ENCODE measurements around the gene RSBN1L.
A peak's percentile ranks its signal among the peaks of the same experiment; 100 is the strongest.
"Not testable (repeated sequence)": the region's sequence is repeated elsewhere in the genome, so short reads cannot be mapped to it uniquely, and the experiment has no call there.

Gene RSBN1L

DNA sequence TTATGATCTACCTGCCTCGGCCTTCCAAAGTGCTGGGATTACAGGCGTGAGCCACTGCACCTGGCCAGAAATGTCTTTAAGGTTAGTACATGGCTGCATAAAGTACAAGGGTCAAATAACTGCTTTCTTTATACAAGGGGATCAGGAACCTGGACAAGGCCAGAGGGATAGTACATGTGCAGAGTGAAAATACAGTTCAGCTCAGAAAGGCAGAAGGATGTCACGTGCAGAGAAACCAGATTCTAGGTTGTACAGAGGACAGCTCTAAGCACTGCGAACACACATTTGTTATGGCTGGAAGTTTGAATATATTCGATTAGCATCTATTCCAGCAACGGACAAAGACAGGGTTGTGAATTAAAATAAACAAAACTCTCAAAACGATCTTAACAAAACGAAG is 6.0 kb upstream of the RSBN1L start:
- DNase-seq: no peak

DNA sequence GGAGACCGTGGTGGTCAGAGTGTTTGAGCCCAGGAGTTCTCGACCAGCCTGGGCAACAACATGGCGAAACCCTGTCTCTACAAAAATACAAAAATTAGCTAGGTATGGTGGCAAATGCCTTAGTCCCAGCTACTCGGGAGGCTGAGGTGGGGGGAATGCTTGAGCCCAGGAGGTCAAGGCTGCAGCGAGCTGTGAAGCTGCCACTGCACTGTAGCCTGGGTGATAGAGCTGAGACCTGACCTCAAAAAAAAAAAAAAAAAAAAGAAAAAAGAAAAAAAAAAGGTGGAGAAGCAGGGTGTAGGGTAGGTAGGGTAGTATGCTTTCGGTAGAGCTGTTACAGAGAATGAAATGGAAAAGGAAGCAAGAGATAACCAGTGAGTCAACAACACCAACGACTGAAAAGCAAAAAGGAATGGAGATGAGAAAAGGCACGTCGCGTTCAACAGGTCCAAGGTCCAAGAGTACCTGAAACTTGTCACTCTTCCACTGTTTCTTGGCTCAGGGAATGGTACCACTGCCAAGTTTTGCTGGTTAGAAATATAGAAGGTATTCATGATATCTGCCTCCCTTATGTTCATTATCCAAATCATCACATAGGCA is 4.3 kb upstream of the RSBN1L start:
- DNase-seq: no peak

DNA sequence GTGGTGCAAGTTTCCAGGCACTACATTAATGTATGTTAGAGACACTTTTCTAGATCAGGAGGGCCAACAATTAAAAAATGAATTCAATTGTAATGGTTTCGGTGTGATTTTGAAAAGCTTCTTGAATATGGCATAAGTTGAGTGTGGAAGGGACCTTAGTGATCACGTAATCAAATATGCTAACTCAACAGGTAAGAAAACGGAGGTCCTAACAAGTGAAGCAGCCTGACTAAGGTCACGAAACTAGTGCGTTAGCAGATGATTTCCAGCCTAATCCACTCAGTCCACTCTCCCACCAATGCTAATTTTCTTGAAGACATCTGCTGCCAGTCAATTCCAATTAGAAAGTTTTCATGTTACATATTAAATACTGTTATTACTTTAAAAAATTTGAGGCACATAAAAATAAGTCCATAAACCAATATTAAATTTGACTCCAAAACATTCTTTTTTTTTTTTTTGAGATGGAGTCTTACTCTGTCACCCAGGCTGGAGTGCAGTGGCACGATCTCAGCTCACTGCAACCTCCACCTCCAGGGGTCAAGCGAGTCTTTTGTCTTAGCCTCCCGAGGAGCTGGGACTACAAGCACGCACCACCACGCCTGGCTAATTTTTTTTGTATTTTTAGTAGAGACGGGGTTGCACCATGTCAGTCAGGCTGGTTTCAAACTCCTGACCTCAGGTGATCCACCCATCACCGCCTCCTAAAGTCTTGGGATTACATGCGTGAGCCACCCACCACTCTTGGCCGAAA is 2.3 kb upstream of the RSBN1L start:
- DNase-seq: no peak

DNA sequence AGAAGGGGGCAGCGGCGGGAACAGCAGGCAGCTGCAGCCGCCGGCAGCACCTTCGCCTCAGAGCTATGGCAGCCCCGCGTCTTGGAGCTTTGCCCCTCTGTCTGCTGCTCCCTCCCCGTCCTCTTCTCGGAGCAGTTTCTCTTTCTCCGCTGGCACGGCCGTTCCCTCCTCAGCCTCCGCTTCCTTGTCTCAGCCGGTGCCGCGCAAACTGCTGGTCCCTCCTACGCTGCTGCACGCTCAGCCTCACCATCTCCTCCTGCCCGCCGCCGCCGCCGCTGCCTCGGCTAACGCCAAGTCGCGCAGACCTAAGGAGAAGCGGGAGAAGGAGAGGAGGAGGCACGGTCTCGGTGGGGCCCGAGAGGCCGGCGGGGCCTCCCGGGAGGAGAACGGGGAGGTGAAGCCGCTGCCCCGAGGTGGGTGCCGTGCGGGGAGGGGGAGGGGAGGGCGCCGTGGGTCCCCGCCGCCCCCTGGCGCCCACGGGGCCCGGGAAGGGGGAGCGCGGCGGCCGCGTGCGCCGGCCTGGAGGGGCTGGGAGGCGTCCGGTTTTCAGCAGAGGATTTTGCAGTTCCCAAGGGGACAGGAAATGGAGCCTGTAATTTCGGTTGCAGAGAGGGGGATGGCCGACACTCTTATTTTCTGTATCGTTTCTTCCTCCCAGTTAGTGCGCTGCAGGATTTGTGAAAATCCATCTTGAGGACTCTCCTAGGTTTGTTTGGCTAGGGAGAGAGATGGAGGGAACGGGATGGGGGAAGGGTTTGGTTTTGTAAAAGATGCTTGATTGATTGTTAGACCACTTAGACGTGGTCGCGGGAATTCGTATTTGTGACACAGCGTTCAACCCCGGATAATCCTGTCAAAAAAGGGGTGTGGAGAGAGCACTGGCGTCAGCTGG is 630 bp downstream of the RSBN1L start:
- peak; percentile 83 to 88 (median 86) for DNase-seq

DNA sequence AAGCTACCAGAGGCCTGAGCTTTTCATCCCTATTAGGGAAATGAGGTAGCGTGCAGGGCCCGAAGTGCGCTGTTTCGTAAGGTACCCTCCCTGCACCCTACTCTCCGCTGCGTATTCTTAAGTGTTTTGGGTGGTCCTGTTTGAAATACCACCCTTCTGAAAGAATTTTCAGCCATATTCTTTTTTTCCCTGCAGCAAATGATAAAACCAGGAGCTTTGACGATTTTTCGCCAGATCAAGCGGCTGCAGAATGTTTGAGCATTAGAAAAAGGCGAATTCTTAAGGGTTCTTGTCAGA is 1.2 kb downstream of the RSBN1L start:
- peak in 2 of 3 donors; percentile 48 to 61 for DNase-seq

DNA sequence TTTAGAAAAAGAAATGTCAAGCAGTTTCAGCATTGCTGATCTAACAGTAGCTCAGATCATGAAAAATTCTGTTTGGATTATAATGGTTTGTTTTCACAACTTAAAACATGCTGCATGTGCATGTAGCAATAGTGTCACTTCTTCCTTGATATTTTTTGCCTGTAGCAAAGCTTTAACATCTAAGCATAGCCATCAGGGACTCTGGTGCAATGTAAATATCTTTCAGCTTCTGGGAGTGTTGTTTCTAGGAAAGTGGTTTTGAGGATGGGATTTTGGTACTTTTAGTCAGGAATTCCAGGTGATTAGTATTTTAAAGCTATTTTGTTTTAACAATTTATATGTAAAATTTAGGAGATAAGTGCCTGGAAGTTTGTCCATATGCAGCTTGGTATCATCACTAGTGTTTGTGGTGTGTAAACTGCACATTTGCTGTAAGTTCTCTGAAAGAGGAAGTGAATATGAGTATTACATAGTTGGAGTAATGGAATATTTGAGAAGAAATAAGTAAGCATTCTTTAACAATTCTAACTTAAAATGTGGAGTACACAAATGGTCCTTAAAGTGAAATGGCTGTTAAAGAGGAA is 1.9 kb downstream of the RSBN1L start:
- peak in 2 of 3 donors; percentile 58 to 70 for DNase-seq

DNA sequence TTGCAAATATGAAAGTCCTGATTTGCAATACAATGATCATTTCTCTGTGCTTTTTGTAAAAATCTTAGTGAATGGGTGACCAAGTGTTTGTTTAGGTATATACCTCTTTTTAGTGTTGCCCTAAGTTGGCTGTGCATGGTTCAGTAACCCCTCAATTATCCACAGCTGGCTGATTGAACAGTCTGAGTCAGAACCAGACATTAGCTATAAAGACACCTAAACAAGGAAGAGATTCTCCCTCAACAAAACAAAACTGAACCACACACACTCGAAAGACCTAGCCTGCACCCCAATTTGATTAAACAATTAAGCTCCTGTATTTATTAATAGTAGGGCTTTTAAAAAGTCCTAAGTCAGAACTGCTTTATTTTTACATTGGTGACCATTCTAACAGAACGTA is 2.8 kb downstream of the RSBN1L start:
- DNase-seq: no peak

DNA sequence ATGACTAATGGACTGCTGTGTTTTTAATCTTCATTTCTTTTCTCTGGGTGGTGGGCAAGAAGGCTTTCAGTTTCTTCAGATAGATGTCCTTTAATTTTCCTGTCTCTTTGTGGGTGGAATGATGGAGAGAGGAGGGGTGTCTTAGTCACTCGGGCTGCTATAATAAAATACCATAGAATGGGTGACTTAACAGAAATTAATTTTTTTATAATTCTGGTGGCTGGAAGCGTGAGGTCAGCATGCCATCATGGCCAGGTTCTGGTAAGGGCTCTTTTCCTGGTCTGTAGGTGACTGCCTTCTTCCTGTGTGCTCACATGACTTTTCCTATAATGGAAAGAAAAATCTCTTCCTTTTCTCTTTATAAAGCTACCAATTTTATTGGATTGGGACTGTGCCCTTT is 6.3 kb downstream of the RSBN1L start:
- peak; percentile 38 to 63 (median 40) for DNase-seq

DNA sequence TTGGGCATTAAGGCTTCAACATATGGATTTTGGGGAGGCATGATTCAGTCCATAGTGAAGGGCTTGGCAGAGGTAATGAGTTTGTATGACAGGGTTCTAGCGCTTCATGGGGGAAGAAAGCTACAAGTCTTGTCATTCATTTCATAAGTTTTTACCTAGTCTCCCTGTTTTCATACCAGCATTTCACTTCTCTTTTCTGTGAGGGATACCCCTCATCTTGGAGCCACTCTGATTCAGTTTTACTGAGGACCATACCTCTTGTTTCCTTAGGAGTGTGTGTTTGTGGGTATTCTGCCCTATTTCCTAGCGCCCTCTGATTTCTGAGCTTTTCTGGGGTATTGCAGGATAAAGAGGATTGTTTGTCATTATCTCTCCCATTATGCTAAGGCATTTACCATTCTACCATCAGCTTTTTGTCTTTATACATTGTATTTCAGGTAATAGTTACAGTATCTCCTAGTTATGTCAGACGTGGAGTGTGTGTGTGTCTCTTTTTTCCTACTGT is 6.8 kb downstream of the RSBN1L start:
- DNase-seq: no peak

DNA sequence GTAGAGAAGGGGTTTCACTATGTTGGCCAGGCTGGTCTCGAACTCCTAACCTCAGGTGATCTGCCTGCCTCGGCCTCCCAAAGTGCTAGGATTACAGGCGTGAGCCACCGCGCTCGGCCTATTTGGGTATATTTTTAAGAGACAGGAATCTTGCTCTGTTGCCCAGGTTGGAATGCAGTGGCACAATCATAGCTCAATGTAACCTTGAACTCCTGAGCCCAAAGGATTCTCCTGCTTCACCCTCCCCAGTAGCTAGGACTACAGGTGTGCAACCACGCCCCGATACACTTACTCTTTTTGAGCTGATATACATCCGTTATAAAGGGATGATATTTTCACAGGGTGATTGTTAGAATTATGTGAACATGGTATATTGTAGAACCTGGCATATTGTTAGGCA is 7.4 kb downstream of the RSBN1L start:
- not testable (repeated sequence) for DNase-seq

DNA sequence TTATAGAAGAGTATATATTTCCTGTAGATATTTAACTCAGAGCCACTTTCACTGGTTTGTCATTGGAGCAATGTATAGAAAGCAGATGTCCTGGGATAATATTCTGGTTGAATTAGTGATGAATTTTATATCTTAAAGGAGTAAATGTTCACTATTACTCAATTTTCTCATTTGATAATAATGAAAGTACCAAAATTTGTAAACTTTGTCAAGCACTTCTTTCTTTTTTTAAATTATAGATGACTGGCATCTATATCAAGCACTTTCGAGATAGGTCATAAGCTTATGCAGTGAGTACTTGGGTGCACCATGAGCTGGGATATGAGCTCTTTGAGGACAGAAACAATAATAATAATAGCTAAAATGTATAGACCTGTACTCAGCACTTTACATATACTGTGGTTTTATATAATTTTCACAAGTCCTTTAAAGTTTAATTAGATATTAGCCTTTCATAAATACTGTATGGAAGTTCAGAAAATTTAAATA is 11.3 kb downstream of the RSBN1L start:
- no peak for DNase-seq

DNA sequence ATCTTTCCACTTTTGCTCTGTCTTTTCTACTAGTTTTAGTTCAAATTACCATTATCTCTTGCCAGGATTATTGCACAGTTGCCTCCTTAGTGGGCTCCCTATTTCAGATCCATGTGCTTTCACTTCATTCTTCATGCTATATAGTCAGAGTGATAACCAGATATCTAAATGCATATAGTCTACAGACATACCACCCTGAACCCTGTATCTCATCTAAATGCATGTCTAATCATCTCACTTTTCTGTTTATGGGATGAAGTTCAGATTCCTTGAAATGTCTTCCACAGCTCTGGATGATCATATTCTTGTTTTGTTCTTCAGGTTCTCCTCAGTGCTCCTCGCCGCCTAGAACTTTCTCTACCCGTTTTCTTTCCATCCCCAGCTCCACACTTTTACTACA is 13.8 kb downstream of the RSBN1L start:
- DNase-seq: no peak

DNA sequence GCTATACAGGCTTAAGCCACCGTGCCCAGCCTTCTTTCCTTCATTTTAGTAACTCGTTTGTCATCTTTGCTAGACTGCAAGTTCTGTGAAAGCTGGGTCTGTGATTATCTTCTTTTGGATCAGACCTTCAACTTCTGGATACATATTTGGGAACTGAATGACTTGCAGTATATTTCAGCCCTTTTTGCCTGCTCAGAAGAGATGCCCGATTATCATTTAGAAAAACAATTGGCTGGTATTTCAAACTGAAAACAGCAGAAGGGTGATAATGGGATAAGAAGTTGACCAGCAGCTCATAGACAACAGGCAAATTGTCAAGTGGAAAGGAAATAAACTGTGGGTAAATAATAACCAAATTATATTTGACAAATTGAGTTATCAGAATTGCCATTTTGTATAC is 14.6 kb downstream of the RSBN1L start:
- no peak for DNase-seq

DNA sequence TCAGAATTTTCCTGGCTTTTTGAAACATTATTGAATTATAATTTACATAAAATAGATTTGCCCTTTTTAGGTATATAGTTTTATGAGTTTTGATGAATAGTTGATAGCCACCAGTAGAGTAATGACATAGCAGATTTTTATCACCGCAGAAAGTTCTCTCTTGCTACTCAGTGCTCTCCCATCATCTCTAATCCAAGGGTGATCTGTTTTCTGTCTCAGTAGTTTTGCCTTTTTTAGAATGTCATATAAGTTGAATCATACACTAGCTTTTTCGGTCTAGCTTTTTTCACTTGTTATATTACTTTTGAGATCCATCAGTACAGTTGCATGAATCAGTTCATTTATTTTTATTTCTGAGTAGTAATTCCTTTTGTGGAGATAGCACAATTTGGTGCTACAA is 17.9 kb downstream of the RSBN1L start:
- no peak for DNase-seq

DNA sequence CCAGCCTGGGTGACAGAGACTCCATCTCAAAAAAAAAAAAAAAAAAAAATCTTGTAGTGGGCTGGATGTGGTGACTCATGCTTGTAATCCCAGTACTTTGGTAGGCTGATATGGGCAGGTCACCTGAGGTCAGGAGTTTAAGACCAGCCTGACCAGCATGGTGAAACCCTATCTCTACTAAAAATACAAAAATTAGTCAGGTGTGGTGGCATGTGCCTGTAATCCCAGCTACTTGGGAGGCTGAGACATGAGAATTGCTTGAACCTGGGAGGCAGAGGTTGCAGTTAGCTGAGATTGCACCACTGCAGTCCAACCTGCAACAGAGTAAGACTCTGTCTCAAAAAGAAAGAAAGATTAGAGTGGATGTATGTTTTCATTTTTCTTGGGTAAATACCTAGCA is 18.7 kb downstream of the RSBN1L start:
- DNase-seq: not testable (repeated sequence)

DNA sequence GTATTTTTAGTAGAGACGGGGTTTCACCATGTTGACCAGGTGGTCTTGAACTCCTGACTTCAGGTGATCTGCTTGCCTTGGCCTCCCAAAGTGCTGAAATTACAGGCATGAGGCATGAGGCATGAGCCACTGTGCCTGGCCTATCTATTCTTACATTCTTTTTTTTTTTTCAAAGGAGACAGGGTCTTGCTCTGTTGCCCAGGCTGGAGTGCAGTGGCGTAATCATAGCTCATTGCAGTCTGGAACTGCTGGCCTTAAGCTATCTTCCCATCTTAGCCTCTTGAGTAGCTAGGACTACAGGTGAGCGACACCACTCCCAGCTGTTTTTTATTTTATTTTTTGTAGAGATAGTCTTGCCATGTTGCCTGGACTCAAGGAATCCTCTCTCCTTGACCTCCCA is 20.5 kb downstream of the RSBN1L start:
- no peak for DNase-seq

DNA sequence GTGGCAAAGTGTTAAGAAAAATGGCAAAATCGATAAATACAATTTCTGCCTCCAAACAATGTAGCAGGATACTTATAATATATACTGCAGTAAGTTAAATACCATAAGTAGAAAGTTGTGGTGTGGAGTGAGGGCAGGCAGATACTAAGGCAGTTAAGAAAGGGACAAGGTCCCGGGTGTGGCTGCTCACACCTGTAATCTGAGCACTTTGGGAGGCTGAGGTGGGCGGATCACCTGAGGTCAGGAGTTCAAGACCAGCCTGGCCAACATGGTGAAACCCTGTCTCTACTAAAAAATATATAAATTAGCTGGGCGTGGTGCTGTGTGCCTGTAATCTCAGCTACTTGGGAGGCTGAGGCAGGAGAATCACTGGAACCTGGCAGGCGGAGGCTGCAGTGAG is 21.3 kb downstream of the RSBN1L start:
- DNase-seq: not testable (repeated sequence)

DNA sequence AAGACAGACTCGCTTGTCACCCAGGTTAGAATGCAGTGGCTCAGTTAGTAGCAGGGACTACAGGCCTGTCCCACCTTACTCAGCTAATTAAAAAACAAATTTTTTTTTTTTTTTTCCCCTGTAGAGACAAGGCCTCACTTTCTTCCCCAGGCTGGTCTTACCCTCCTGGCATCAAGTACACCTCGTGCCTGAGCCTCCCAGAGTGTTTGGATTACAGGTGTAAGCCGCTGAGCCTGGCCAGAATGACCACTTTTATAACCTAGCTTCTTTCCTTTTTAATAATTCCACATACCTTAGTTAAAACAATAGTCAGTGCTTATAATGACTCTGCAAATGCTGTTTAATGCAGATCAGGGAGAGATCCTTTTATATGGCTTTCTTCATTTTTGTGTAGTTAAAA is 31.3 kb downstream of the RSBN1L start:
- no peak for DNase-seq

DNA sequence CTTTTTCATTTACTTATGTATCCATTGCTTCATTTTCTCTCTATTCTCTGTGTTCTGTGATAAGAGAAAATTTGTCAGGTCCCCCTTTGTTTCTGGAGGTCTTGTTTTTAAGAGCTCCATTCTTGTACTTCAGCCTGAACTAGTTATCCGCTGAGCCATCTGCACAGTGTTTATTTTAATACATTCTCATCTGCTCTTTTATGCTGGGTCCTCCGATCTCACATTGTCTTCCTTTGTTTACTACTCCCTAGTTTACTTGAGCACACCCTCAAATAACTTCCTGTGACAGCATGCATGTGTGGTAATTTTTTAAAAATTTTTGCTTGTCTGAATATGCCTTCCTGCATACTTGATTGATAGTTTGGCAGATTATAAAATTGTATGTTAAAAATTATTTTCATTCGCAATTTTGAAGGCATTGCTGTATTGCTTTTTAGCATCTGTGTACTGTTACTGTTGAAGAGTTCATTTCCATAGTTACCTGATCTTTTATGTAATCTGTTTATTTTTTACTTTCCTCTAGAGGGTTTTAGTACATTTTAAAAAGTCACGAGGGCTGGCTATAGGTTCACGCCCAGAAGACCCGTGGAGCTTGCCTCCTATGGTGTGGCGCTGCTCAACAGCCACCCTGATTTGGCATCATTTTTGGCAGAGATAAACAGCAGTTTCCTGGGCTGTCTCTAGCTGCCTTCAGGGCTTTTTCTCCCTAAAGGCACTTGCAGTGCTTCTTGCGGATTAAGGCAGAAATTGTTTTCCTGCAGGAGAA is 31.9 kb downstream of the RSBN1L start:
- DNase-seq: no peak

DNA sequence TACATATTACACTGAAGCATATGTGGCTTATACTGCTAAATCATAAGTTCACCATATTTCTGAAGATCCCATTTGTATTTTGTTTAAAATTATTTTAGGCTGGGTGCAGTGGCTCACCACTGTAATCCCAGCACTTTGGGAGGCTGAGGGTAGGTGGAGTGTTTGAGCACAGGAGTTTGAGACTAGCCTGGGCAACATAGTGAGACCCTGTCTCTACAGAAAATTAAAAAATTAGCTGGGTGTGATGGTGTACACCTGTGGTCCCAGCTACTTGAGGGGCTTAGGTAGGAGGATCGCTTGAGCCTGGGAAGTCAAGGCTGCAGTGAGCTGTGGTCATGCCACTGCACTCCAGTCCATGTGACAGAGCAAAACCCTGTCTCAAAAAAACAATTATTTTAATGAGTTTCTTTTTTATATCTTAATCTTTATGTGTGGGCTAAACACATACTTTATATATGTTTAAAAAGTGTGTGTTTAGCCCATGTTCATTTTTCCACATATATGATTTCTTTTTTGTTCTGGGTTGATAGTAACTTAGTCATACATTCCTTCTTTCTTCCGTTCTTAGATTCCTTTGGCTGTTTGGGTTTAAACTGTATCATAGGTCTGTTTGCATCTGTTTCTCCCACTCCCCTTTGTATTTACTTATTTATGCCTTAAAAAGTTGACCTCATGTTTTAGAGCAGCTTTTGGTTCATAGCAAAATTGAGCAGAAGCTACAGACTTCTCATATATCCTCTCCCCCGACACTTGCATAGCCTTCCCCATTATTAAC is 33.5 kb downstream of the RSBN1L start:
- no peak for DNase-seq

DNA sequence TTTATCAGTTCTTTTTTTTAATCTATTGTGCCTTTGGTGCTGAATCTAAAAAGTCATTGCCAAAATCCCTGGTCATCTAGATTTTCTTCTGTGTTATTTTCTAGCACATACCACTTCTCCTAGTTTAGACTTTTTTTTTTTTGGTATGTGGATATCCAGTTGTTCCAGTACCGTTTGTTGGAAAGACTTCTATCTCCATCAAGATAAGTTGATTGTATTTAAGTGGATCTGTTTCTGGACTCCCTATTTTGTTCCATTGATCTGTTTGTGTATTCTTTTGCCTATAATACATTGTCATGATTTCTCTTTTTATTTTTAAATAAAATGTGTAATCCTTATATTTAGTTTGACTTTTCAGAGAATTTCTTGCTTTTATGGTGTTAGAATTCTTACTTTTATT is 35.5 kb downstream of the RSBN1L start:
- DNase-seq: no peak

All from suppressor macrophage treated with lipopolysaccharide for 1 hour (primary cell).